HFFc6 (cell line): ENCODE data around the gene PIP4P1. TPM values are rescaled to one million over a fixed set of nuclear protein-coding genes. Genes with fewer than 3 reads are reported as not detected.
A peak's percentile ranks its signal among the peaks of the same experiment; 100 is the strongest.

Source experiments
- DNase-seq: peaks from one replicate; pipeline ENCODE4 v3.0.0-alpha.2; 2018
- H3K27ac Mint-ChIP-seq: 2 replicates; pipeline ENCODE4 v1.8.0; 2020; ENCODE audit warnings: mild to moderate bottlenecking, mixed read lengths
- H3K27me3 Mint-ChIP-seq: 2 replicates; pipeline ENCODE4 v1.8.0; 2021; ENCODE audit warnings: mild to moderate bottlenecking, moderate library complexity, mixed read lengths; ENCODE audit not compliant: insufficient read depth
- H3K36me3 Mint-ChIP-seq: 2 replicates; pipeline ENCODE4 v1.8.0; 2021; ENCODE audit warnings: low read depth, mixed read lengths
- H3K4me1 Mint-ChIP-seq: 2 replicates; pipeline ENCODE4 v1.8.0; 2020; ENCODE audit warnings: low read depth, mixed read lengths
- H3K4me3 Mint-ChIP-seq: 2 replicates; pipeline ENCODE4 v1.8.0; 2020; ENCODE audit warnings: mild to moderate bottlenecking, moderate library complexity, mixed read lengths
- H3K9me3 Mint-ChIP-seq: 2 replicates; pipeline ENCODE4 v1.8.0; 2020; ENCODE audit warnings: mild to moderate bottlenecking, mixed read lengths
- total RNA-seq, 6 experiments: library from RNA; stranded (reverse); fragmentation: NEBNext Ultra II Directional; extraction: Animal tissue kit (Norgen Biotek cat#: 25700); gene quantifications; 2 replicates in 1 of 6; 3 replicates in 5 of 6; pipeline ENCODE4 v1.2.3, GENCODE V29; 2021
- TF ChIP-seq, protein P1 (sequence below): fragments of 200-600 bp; sonication (generic); IDR thresholded peaks from 2 replicates; pipeline ENCODE4 v1.5.0; 2021; ENCODE audit warnings: antibody characterized with exemption, mild to moderate bottlenecking

PIP4P1 gene
- total RNA-seq, 6 experiments from 2014 or later, result 17.0 to 20.3 (median 19.2) TPM

DNA sequence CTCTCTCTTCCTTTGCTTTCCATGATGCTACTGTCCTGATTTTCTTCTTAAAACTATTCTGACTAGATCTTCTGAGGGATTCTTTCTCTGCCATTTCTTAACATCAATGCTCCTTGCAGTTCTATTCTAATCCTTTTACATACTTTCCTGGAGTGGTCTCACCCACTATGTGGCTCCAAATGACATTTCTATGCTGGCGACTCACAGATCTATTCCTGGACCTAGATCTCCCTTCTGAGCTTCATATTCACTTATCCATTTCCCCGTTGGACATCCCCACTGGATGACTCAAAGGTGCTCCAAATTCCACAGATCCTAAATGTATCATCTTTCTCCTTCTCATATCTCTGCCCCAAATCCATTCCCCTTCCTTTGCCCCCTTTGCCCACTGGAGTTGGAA lies 52.0 kb downstream of the PIP4P1 start:
- TF ChIP-seq, protein P1, sequence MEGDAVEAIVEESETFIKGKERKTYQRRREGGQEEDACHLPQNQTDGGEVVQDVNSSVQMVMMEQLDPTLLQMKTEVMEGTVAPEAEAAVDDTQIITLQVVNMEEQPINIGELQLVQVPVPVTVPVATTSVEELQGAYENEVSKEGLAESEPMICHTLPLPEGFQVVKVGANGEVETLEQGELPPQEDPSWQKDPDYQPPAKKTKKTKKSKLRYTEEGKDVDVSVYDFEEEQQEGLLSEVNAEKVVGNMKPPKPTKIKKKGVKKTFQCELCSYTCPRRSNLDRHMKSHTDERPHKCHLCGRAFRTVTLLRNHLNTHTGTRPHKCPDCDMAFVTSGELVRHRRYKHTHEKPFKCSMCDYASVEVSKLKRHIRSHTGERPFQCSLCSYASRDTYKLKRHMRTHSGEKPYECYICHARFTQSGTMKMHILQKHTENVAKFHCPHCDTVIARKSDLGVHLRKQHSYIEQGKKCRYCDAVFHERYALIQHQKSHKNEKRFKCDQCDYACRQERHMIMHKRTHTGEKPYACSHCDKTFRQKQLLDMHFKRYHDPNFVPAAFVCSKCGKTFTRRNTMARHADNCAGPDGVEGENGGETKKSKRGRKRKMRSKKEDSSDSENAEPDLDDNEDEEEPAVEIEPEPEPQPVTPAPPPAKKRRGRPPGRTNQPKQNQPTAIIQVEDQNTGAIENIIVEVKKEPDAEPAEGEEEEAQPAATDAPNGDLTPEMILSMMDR, result no peak
- Mint-ChIP-seq H3K36me3 (peaks cover 16% of the 10 kb centered on the region; the same call in 1 of the 2 replicates), H3K9me3 (no peaks in the 10 kb centered on the region), H3K4me1 (peaks cover 49% of the 10 kb centered on the region), H3K27me3 (peaks cover 6% of the 10 kb centered on the region), H3K4me3 (peak overlapping the region; percentile 44), H3K27ac (peak overlapping the region; percentile 72)
- peak; percentile 57 for DNase-seq

Other genes with a start within 250 kb of the PIP4P1 start
- gene OR11H6, start 237.7 kb downstream of the PIP4P1 start, total RNA-seq, result not detected
- not detected for gene OR11H7, start 232.5 kb downstream of the PIP4P1 start, total RNA-seq
- not detected for gene OR11H4, start 222.1 kb downstream of the PIP4P1 start, total RNA-seq
- gene TTC5, start 155.5 kb downstream of the PIP4P1 start, total RNA-seq, result 10 to 100 TPM; 21.3 to 27.1 (median 23.3) TPM
- 10 to 100 TPM; 17.6 to 24.0 (median 20.3) TPM for gene CCNB1IP1, start 128.2 kb downstream of the PIP4P1 start, total RNA-seq
- gene PARP2, start 117.8 kb downstream of the PIP4P1 start, total RNA-seq, result 10 to 100 TPM; 15.7 to 22.9 (median 22.0) TPM
- 10 to 100 TPM; 11.6 to 16.1 (median 13.7) TPM for gene TEP1, start 47.9 kb downstream of the PIP4P1 start, total RNA-seq
- gene KLHL33, start 25.3 kb downstream of the PIP4P1 start, total RNA-seq, result under 1 TPM in 1 of 6 experiments, not detected in 5; 0.05 TPM
- gene OSGEP, start 6.6 kb downstream of the PIP4P1 start, total RNA-seq, result 10 to 100 TPM; 26.4 to 33.8 (median 30.7) TPM
- gene APEX1, start 6.2 kb downstream of the PIP4P1 start, total RNA-seq, result 100 to 1,000 TPM; 161 to 189 (median 184) TPM
- gene PNP, start 8.0 kb upstream of the PIP4P1 start, total RNA-seq, result 10 to 100 TPM; 19.8 to 32.3 (median 25.7) TPM
- under 1 TPM in 2 of 6 experiments, not detected in 4; 0.14 to 0.17 TPM for gene RNASE10, start 44.1 kb upstream of the PIP4P1 start, total RNA-seq
- gene RNASE9, start 99.6 kb upstream of the PIP4P1 start, total RNA-seq, result not detected
- gene RNASE11, start 126.6 kb upstream of the PIP4P1 start, total RNA-seq, result not detected
- not detected for gene RNASE12, start 129.9 kb upstream of the PIP4P1 start, total RNA-seq
- gene OR6S1, start 180.3 kb upstream of the PIP4P1 start, total RNA-seq, result not detected
- 1 to 10 TPM; 2.8 to 6.9 (median 5.3) TPM for gene RNASE4, start 223.1 kb upstream of the PIP4P1 start, total RNA-seq
- gene ANG, start 227.3 kb upstream of the PIP4P1 start, total RNA-seq, result 1 to 10 TPM; 2.4 to 4.0 (median 3.2) TPM